Right lobe of liver (tissue), 6 donors: ENCODE measurements around the gene SLC27A1. TPM values are rescaled to one million over a fixed set of nuclear protein-coding genes. Genes with fewer than 3 reads are reported as not detected.
"Not testable (repeated sequence)": the region's sequence is repeated elsewhere in the genome, so short reads cannot be mapped to it uniquely, and the experiment has no call there.

Source experiments
- ATAC-seq, 4 donors: fragments of 200-7000 bp; cut with Tn5 transposase; one replicate each; pipeline ENCODE4 v1.9.1; 2020; ENCODE audit warnings: mild to moderate bottlenecking in 4 of 4, moderate library complexity in 4 of 4
- DNase-seq, 3 donors: peaks; one replicate each; pipeline ENCODE4 v3.0.0-alpha.2; 2020
- H3K27ac ChIP-seq, 3 donors: fragments of 200-600 bp; one replicate each; pipeline ENCODE4 v1.8.0; 2022
- H3K27me3 ChIP-seq, 2 donors: fragments of 200-600 bp; one replicate each; pipeline ENCODE4 v1.8.0; 2022
- H3K36me3 ChIP-seq, 4 donors: fragments of 200-600 bp; sonication (generic) in 1 of 4; one replicate each; pipeline versions ENCODE4 v1.5.1 to v1.8.0; 2017 to 2022; ENCODE audit warnings: control low read depth in 1 of 4
- H3K4me1 ChIP-seq, 4 donors: fragments of 200-600 bp; sonication (generic) in 1 of 4; one replicate each; pipeline versions ENCODE4 v1.5.1 to v1.8.0; 2017 to 2022; ENCODE audit warnings: control low read depth in 1 of 4
- H3K4me3 ChIP-seq, 3 donors: fragments of 200-600 bp; one replicate each; pipeline ENCODE4 v1.8.0; 2022
- H3K9me3 ChIP-seq, 4 donors: fragments of 200-600 bp; sonication (generic) in 1 of 4; one replicate each; pipeline versions ENCODE4 v1.5.1 to v1.8.0; 2017 to 2022; ENCODE audit warnings: control low read depth in 1 of 4
- CTCF ChIP-seq, 4 donors: fragments of 200-600 bp in 3 of 4; fragments of 450-650 bp in 1 of 4; IDR thresholded peaks; one replicate each; pipeline versions ENCODE4 v1.5.1 to v1.8.0; 2016 to 2022; ENCODE audit warnings: antibody characterized with exemption in 4 of 4, mild to moderate bottlenecking in 2 of 4
- POLR2A ChIP-seq: fragments of 450-650 bp; IDR thresholded peaks from one replicate; pipeline ENCODE4 v1.6.1; 2017; ENCODE audit warnings: antibody characterized with exemption, mild to moderate bottlenecking
- WGBS: methylation state at CpG from one replicate; pipeline ENCODE4 v1.1.6; 2018; ENCODE audit warnings: low coverage, low lambda C conversion rate; ENCODE audit not compliant: insufficient coverage; ENCODE audit errors: missing lambda C conversion rate; 5-methylcytosine and 5-hydroxymethylcytosine counted together
- intact Hi-C, 2 donors: fragments of 100-400 bp; cut with DNase I; formaldehyde crosslinking; loops; one replicate each; pipeline versions ENCODE4 v1.11.2 to v1.14.1; 2022
- total RNA-seq, 6 experiments: library from RNA; depleted of rRNA in 2 of 6; stranded (reverse); fragments of >200 nt in 2 of 6; fragmentation: NEBNext Ultra II Directional in 3 of 6; extraction: Animal tissue kit (Norgen Biotek cat#: 25700) in 3 of 6; gene quantifications; one replicate each; pipeline versions ENCODE4 v1.1.0 to v1.2.4, GENCODE V29; 2016 to 2023
- donor health status: DM: no; HTN: yes; CAD: no.
- donor health status: DM: no; HTN: no; CAD: no.
- donor health status: DM: no; HTN: no; CAD: no.
- donor health status: DM: no; HTN: yes; CAD: no.
- donor health status: DM: no; HTN: yes; CAD: no.

Gene SLC27A1
- total RNA-seq, 6 experiments from 2014 or later: 5.1 to 12.3 (median 6.1) TPM

- Histone ChIP-seq H3K4me3 (no peak overlapping the region), H3K9me3 (no peaks in the 10 kb centered on the region), H3K4me1 (peaks cover 0 to under 1% (median under 1%) of the 10 kb centered on the region in 4 donors), H3K27ac (no peak overlapping the region), H3K36me3 (no peaks in the 10 kb centered on the region), H3K27me3 (peaks cover 0 to 1% of the 10 kb centered on the region in 2 donors)
- TF ChIP-seq POLR2A: no peak
- no peak for TF ChIP-seq CTCF (IDR thresholded peaks at IDR 0.05)
- WGBS: 90% methylated on average over 2 of the region's 4 CpGs
- ATAC-seq (no peak), DNase-seq (no peak)
- intact Hi-C loops: no loop called here
Observed at GRCh38 chr19:17544418-17544817, 74.1 kb downstream of the SLC27A1 start.

GRCh38 chr19:17548145-17548544 lies 77.8 kb downstream of the SLC27A1 start:
- no peak for ATAC-seq
- 91% methylated on average over 4 of the region's 6 CpGs for WGBS

GRCh38 chr19:17549085-17549740 lies 78.9 kb downstream of the SLC27A1 start:
- intact Hi-C loops: no loop called here
- Histone ChIP-seq H3K9me3 (no peaks in the 10 kb centered on the region), H3K36me3 (no peaks in the 10 kb centered on the region), H3K4me3 (no peak overlapping the region), H3K27me3 (no peaks in the 10 kb centered on the region), H3K4me1 (no peaks in the 10 kb centered on the region), H3K27ac (no peak overlapping the region)
- DNase-seq (no peak), ATAC-seq (no peak)
- TF ChIP-seq POLR2A: no peak
- no peak for TF ChIP-seq CTCF (IDR thresholded peaks at IDR 0.05)
- 22% methylated on average over 1 of the region's 5 CpGs for WGBS

More at GRCh38 chr19:17548145-17548544, 77.8 kb downstream of the SLC27A1 start:
- no peaks in the 10 kb centered on the region for H3K4me1 ChIP-seq
- no peaks in the 10 kb centered on the region for H3K27me3 ChIP-seq
- intact Hi-C loops: no loop called here
- no peaks in the 10 kb centered on the region for H3K36me3 ChIP-seq
- H3K9me3 ChIP-seq: no peaks in the 10 kb centered on the region
- no peak overlapping the region for H3K4me3 ChIP-seq
- no peak overlapping the region for H3K27ac ChIP-seq
- TF ChIP-seq POLR2A (no peak), CTCF (IDR thresholded peaks at IDR 0.05) (no peak)
- no peak for DNase-seq

- H3K4me3 ChIP-seq: no peak overlapping the region
- H3K27ac ChIP-seq: no peak overlapping the region
- no peaks in the 10 kb centered on the region for H3K9me3 ChIP-seq
- no peaks in the 10 kb centered on the region for H3K36me3 ChIP-seq
- 86% methylated on average over 4 of the region's 4 CpGs for WGBS
- H3K27me3 ChIP-seq: no peaks in the 10 kb centered on the region
- peaks cover 0 to 4% (median 1%) of the 10 kb centered on the region in 4 donors for H3K4me1 ChIP-seq
- ATAC-seq (no peak), DNase-seq (no peak)
- intact Hi-C loops: no loop called here
- TF ChIP-seq POLR2A (no peak), CTCF (IDR thresholded peaks at IDR 0.05) (no peak)
Observed at GRCh38 chr19:17550076-17550667, 79.8 kb downstream of the SLC27A1 start.

- intact Hi-C loops, DNase-seq, H3K27ac ChIP-seq, H3K9me3 ChIP-seq, H3K36me3 ChIP-seq, H3K27me3 ChIP-seq, H3K4me1 ChIP-seq, ATAC-seq, H3K4me3 ChIP-seq: not testable (repeated sequence)
- 92% methylated on average over 2 of the region's 4 CpGs for WGBS
Observed at GRCh38 chr19:17552735-17553134, 82.4 kb downstream of the SLC27A1 start.
